ENCODE data around the gene VCL.

Gene VCL

DNA sequence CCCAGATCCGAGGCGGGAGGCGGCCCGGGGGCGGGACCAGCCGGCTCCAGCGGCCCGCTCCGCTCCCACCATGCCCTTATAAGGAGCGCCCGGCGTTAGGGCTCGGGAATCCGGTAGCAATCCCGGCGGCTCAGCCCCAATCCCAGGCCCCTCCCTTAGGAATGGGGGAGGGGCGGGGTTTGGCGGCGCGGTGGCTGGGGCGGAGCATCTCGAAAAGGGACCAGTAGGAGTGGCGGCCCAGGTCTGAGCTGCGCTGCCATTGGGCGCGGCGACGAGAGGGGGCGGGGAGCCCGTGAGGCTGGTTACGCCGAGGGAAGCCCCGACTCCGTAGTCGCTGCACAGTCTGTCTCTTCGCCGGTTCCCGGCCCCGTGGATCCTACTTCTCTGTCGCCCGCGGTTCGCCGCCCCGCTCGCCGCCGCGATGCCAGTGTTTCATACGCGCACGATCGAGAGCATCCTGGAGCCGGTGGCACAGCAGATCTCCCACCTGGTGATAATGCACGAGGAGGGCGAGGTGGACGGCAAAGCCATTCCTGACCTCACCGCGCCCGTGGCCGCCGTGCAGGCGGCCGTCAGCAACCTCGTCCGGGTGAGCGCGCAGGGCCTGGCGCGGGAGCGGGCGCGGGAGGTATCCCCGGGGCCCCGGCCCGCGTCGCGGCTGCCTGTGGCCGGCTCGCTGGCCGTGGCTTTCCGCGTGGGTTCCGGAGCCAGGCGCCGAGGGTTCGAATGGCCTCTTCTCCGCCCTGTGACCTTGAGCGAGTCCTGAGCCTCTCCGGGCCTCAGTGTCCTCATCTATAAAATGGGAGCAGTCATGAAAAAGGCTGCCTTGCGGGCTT is at the start of gene VCL:
TSS of gene VCL (plus strand) at position 330 of the 836 bp plus-strand sequence. CDS start at position 422, 92 bp downstream.
- TF ChIP-seq ELF4 (IDR thresholded peaks at IDR 0.05) (peak; percentile 60; the same call in 1 of the 2 replicates), HDGF (IDR thresholded peaks at IDR 0.05; ENCODE audit: borderline replicate concordance) (no peak; the same call in 1 of the 2 replicates), FOXK2 (IDR thresholded peaks at IDR 0.05) (no peak)
- ChIA-PET CTCF (interaction anchor here (0.9 kb wide), 1 partner anchor 57 kb away, joined by 4 read pairs; no protein-coding TSS in a partner anchor), POLR2A (interaction anchor here (0.9 to 2.7 kb wide), 5 partner anchors 14 to 45 kb away, joined by 3 to 11 read pairs (median 7); no protein-coding TSS in a partner anchor)

DNA sequence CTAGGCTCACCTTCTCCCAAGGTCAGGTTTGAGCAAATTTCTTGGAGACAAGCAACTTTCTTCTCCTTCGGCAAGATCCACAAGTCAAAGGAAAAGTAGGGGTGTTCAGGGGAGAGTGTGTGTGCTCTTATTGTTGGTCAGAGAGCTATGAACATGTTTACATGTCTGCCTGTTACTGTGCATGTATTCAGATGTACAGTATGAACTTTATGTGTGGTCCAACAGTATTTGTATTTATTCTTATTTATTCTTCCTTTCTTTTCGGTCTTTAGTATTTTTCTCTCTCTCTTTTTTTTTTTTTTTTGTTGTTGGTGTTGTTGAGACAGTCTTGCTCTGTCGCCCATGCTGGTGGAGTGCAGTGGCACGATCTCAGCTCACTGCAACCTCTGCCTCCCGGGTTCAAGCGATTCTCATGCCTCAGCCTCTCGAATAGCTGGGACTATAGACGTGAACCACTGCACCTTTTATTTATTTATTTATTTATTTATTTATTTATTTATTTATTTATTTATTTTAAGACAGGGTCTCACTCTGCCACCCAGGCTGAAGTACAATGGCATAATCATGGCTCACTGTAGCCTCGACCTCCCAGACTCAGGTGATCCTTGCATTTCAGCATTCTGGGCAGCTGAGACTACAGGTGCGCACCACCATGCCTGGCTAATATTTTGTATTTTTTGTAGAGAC is 48.8 kb upstream of the VCL start:
- no peak for DNase-seq (ENCODE audit: extremely low spot score)
- TF ChIP-seq FOXA1 (IDR thresholded peaks at IDR 0.05): no peak
- no peak for TF ChIP-seq SUZ12 (IDR thresholded peaks at IDR 0.05)
- no peak for TF ChIP-seq BHLHE40 (IDR thresholded peaks at IDR 0.05; ENCODE audit: borderline replicate concordance)
- no peak for TF ChIP-seq HDGF (IDR thresholded peaks at IDR 0.05; ENCODE audit: borderline replicate concordance)
- TF ChIP-seq ZNF384 (IDR thresholded peaks at IDR 0.05): no peak
- no peak for TF ChIP-seq LEF1 (IDR thresholded peaks at IDR 0.05; ENCODE audit: borderline replicate concordance)
- TF ChIP-seq, protein P1, sequence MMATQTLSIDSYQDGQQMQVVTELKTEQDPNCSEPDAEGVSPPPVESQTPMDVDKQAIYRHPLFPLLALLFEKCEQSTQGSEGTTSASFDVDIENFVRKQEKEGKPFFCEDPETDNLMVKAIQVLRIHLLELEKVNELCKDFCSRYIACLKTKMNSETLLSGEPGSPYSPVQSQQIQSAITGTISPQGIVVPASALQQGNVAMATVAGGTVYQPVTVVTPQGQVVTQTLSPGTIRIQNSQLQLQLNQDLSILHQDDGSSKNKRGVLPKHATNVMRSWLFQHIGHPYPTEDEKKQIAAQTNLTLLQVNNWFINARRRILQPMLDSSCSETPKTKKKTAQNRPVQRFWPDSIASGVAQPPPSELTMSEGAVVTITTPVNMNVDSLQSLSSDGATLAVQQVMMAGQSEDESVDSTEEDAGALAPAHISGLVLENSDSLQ (IDR thresholded peaks at IDR 0.05): no peak
- no peak for TF ChIP-seq SP1 (IDR thresholded peaks at IDR 0.05)
- no peak for TF ChIP-seq NFRKB (IDR thresholded peaks at IDR 0.05)
- no peak for TF ChIP-seq TARDBP (IDR thresholded peaks at IDR 0.05)
- TF ChIP-seq FOXK2 (IDR thresholded peaks at IDR 0.05): no peak
- TF ChIP-seq ARNT (IDR thresholded peaks at IDR 0.05): no peak
- no peak for TF ChIP-seq ELF4 (IDR thresholded peaks at IDR 0.05)
- no peak for TF ChIP-seq CTBP1 (IDR thresholded peaks at IDR 0.05; ENCODE audit: borderline replicate concordance)
- TF ChIP-seq L3MBTL2 (conservative IDR thresholded peaks at IDR 0.05): no peak
- TF ChIP-seq FOXM1 (IDR thresholded peaks at IDR 0.05; ENCODE audit: borderline replicate concordance): no peak
- ChIA-PET CTCF (interaction anchor here (1.0 to 1.2 kb wide), 2 partner anchors 9 to 75 kb away, joined by 4 to 6 read pairs; no protein-coding TSS in a partner anchor), POLR2A (no interaction called here)

More for the DNA sequence above, at the start of gene VCL:
- peak; percentile 97 for DNase-seq (ENCODE audit: extremely low spot score)

DNA sequence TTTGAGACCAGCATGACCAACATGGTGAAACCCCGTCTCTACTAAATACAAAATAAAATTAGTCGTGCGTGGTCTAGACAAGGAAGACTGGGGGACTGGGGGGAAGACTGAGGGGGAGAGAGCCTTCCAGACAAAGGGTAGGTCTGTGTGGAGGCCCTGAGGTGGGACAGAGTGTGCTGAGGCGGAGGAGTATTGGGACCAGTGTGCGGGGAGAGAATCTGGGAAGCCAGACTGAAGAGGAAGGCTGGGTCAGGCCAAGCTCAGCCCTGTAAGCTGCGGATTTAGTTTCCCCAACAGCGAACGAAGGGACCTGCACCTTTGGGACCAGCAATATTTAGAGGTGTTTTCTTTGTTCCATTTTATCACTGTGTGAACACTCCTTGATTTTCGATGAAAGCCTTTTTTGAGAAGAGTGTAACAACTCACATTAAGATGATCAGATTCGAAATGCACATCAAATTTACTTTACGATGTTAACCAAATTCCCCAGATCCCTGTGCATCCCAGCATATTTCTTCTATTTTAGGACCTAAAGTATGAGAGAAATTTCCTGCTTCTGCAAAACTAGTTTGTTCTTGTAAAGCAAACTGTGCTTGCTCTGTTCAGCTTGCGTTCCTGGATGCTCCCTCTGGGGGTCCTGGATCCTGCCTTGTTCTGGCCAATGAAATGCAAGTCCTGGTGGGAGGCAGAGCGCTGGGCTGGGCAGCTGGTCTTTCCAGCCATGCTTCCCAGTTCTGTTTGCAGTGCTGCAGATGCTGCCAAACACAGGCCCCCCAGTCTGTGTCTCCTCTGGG is 47.6 kb upstream of the VCL start:
- ChIA-PET CTCF (no interaction called here), POLR2A (no interaction called here)
- no peak for DNase-seq (ENCODE audit: extremely low spot score)
- TF ChIP-seq SP1 (IDR thresholded peaks at IDR 0.05): no peak

DNA sequence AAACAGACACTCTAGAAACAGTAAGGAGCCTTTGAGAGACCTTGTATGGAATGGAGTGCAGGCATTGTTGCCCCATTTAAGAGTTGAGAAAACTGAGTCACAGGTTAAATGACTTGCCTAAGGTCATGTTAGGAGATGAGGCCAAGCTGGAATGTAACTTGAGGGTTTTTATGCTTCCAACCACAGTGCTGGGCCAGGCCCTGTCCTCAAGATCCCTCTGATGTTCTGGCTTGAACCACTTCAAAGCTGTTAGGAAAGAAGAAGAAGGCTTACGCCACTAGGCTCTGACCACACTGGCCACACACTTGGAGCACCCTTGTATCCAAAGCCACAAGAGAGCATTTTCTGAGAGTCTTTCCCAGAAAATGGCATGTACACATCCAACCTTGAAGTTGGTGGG is 44.3 kb upstream of the VCL start:
- ChIA-PET POLR2A (no interaction called here), CTCF (interaction anchor here (1.0 to 1.1 kb wide), 3 partner anchors 13 to 73 kb away, joined by 3 read pairs; no protein-coding TSS in a partner anchor)
- no peak for TF ChIP-seq TARDBP (IDR thresholded peaks at IDR 0.05)
- TF ChIP-seq ARNT (IDR thresholded peaks at IDR 0.05): no peak
- no peak for DNase-seq (ENCODE audit: extremely low spot score)

DNA sequence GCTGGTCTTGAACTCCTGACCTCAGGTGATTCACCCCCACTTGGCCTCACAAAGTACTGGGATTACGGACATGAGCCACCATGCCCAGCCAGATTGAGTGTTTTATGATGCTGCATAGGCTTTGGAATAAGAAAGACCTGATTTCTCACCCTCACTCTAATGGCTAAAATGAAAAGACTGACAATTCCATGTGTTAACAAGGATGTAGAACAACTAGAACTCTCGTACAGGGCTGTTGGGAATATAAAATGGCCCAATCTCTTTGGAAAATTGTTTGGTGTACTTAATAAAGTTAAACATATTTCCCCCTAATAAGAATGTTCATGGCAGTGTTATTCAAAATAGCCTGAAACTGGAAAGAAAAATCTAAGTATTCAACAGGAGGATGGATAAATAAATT is 43.2 kb upstream of the VCL start:
- TF ChIP-seq ARNT (IDR thresholded peaks at IDR 0.05) (no peak), BHLHE40 (IDR thresholded peaks at IDR 0.05; ENCODE audit: borderline replicate concordance) (no peak), L3MBTL2 (conservative IDR thresholded peaks at IDR 0.05) (no peak), NFRKB (IDR thresholded peaks at IDR 0.05) (no peak), LEF1 (IDR thresholded peaks at IDR 0.05; ENCODE audit: borderline replicate concordance) (no peak), FOXK2 (IDR thresholded peaks at IDR 0.05) (no peak), FOXA1 (IDR thresholded peaks at IDR 0.05) (no peak), FOXM1 (IDR thresholded peaks at IDR 0.05; ENCODE audit: borderline replicate concordance) (no peak), CTBP1 (IDR thresholded peaks at IDR 0.05; ENCODE audit: borderline replicate concordance) (no peak), ZNF384 (IDR thresholded peaks at IDR 0.05) (no peak), TARDBP (IDR thresholded peaks at IDR 0.05) (no peak), SP1 (IDR thresholded peaks at IDR 0.05) (no peak), ELF4 (IDR thresholded peaks at IDR 0.05) (no peak), SUZ12 (IDR thresholded peaks at IDR 0.05) (no peak)
- TF ChIP-seq, protein P1 (IDR thresholded peaks at IDR 0.05): no peak
- ChIA-PET CTCF (no interaction called here), POLR2A (no interaction called here)
- DNase-seq (ENCODE audit: extremely low spot score): no peak

DNA sequence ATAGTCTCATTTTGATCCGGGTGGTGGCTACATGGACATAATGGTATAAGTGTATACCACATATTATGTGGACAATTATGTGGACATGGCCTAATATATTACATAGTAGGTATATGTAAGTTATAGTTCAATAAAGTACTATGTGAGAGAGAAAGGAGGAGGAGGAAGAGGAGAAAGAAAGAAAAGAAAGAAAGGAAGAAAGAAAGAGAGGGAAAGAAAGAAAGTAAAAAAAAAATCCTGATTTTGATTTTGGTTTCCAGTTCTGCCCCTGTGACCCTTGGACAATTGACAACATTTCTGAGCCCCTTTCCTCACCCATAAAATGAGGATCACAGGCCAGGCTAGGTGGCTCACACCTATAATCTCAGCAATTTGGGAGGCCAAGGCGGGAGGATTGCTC is 42.2 kb upstream of the VCL start:
- DNase-seq (ENCODE audit: extremely low spot score): no peak
- POLR2A ChIA-PET: interaction anchor here (1.7 kb wide), 1 partner anchor 43 kb away, joined by 11 read pairs; no protein-coding TSS in a partner anchor
- TF ChIP-seq LEF1 (IDR thresholded peaks at IDR 0.05; ENCODE audit: borderline replicate concordance) (no peak), L3MBTL2 (conservative IDR thresholded peaks at IDR 0.05) (no peak), TARDBP (IDR thresholded peaks at IDR 0.05) (no peak), CTBP1 (IDR thresholded peaks at IDR 0.05; ENCODE audit: borderline replicate concordance) (no peak), SUZ12 (IDR thresholded peaks at IDR 0.05) (no peak)
- TF ChIP-seq, protein P1 (IDR thresholded peaks at IDR 0.05): no peak
- CTCF ChIA-PET: interaction anchor here (0.6 to 0.9 kb wide), 2 partner anchors 20 to 65 kb away, joined by 3 read pairs; no protein-coding TSS in a partner anchor

All from HEK293T (cell line).